Stimulated activated CD8-positive, alpha-beta memory T cell treated with anti-CD3 and anti-CD28 coated beads, Interleukin-7, amount 100 ng/mL, for 48 hours (primary cell): ENCODE data around the gene ZNF638.

Experiments
- DNase-seq, 2 donors: peaks; one replicate each; pipeline ENCODE4 v3.0.0-alpha.2; 2020; ENCODE audit warnings: low read depth in 1 of 2; ENCODE audit errors: extremely low read depth in 1 of 2

ZNF638 gene

DNA sequence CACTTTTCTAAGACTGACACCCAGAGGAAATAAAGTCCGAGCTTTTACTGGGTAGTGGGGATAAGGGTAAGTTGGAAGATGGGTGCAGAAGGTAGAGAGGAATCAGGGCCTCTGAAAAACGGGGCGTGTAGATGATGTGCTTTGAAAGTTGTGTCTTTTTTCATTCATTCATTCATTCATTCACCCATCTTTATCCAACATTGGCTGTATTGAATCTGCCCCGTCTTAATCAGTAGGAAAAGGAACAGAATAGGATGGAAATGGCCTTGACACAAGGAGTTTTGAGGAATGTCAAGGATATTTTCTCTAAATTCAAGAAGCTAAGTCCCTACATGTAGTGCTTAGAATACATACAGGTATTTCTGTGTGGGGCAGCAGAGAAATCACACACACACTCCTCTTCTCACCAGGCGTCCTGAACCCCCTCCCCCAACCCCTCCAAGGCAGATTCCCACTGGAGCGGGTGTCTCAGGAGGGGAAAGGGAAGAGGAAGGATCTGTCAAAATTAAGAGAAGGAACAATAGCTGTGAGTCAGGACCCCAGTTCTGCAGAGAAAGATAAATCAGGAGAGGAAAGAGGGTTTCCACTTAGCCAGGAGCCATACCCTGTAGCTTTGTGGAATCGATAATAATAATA, 135.7 kb downstream of the ZNF638 start:
- DNase-seq: no peak

DNA sequence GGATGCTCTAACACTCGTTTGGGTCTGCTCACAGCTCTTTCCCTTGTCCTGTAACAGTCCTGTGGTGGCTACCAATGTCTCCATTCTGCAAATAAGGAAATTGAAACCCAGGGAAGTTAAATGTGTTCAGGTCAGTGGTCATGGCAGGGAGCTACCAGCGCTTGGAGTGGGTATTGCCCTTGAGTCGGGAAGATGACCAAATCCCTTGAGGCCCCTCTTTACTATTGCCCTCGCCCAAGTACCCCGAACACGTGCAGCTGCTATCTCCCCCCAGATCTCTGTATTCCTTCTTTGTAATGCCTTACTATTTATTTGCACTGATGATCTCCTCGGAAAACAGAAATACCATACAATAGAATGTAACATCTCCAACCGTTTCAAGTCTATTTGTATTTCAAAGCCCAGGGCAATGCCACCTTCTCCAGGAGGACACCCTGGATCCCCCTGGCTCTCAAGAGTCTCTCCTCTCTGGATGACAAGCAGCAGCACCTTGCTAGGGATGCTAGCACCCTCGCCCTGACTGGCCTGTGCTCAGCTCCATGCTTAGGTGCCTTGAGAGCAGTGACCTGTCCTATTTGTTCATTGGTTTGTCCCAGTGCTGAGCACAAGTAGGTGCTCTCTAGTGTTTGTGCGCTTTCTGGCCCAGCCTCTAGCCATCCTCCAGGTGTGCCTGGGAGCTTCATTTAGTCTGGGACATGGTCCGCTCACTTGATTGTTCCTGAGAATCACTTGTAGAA, 136.9 kb downstream of the ZNF638 start:
- DNase-seq: no peak

DNA sequence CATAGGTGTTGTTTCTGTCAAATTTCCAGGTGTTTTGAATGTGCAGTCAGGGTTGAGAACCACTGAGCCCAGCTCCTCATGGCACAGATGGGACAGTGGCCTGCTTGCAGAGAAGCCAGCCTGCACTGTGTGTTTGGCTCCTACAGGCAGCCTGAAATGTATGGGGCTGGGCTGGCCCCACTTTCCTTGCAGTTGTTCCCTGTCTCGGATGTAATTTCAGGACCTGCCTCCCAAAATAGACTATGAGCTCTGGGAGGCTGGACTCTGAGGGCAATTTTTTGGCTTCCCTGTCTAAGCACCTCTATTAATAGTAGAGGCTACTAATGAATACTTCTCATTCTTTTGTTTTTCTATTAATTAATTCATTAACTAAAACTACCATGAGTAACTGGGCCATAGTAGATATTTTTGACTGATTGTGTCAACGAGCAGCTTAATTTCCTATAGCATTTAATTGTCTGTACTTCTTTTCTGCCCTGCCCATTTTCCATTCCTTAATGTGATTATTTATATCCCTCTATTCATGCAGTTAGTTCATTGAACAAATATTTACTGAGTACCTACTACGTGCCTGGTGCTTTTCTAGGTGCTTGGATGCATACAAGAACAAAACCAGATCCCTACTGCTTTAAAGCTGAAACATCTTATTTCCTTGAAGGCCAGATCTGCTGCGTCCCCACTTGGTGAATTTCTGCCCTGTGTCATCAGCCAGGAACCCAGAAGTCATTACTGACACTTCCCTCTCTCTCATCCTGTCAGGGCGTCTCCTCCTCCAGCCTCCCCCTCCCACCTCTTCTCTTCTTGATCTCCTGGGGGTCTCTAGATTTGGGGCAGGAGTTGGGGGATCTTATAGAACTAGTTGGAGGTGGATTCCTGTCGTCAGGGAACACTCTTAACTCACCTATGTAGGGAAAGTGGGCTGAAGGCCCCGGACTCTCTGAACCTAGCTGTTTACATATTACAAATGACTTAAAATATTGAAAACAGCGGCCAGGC, 138.1 kb downstream of the ZNF638 start:
- DNase-seq: no peak

DNA sequence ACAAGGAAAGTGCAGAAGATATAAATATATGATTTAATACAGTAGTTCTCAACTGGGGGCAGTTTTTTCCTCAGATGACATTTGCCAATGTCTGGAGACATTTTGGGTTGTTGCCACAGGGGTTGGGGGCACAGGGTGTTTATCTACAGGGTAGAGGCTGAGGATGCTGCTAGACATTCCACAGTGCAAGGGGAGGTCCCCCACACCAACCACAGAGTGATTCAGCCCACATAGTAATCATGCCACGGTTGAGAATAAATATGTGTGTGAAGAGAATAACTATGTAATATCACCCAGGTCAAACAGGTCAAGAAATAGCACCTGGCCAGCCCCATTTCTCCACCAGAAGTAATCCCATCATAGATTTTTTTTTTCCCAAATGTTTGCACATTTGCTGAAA, 139.7 kb downstream of the ZNF638 start:
- no peak for DNase-seq

DNA sequence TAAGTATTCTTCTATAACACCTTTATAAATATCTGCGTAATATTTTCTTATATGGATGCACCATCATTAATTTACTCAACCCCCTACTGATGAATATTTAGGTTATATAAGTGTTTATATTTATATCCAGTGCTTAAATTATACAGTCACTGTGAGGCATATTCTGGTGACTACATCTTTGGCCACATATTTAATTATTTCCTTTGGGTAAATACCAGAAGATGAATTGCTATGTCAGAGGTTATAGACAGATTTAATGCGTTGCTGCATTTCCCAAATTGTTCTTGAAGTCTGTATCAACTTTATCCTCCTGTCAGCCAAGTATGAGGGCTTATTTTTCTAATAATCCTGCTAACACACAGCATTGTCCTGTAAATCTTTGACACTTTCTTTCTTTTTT, 140.4 kb downstream of the ZNF638 start:
- DNase-seq: no peak

DNA sequence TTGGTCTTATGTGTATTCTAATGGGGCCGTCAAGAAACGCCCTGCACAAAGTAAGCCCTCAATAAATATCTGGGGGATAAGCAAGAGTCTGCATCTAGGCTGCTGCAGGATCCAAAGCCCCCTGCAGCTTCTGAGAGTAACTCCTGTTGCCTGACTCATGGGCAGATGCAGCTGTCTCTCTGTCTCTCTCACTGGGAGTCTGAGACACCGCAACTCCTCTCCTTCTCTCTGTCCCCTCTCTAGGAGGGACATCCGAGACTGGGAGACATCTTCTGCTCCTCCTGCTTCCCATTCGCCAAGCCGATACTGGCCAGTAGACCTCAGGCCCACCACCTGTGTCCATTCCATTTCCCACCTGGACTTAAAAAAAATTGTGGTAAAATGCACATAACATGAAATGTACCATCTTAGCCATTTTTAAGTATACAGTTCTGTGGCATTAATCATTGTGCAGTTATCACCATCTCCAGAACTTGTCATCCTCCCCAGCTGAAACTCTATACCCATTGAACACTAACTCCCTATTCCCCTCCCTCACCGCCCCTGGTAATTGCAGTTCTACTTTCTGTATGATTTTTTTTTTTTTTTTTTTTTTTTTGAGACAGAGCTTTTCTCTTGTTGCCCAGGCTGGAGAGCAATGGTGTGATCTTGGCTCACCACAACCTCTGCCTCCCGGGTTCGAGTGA, 141.9 kb downstream of the ZNF638 start:
- DNase-seq: no peak

DNA sequence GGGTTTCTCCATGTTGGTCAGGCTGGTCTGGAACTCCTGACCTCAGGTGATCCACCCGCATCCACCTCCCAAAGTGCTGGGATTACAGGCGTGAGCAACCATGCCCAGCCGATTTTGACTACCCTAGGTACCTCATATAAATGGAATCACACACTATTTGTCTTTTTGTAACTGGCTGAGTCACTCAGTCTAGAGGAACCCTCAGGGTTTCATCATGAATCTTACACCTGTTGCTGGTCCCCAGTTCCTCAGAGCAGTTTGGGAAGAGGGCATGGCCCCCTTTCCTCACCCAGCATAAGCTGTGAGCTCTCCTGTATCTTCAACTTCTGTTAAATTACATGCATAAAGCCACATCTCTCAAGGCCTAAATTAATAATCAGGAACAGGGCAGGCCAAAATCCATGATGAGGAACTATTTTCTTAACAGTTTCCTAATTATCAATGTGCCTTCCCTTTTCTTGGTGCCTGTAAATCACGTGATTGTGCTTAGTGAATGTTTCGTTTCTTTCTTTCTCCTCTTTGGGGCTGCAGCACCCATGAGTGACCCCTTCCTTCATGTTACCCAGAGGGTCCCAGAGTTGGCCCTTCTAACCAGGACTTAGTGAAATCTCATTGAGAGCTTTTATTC, 142.6 kb downstream of the ZNF638 start:
- DNase-seq: no peak

DNA sequence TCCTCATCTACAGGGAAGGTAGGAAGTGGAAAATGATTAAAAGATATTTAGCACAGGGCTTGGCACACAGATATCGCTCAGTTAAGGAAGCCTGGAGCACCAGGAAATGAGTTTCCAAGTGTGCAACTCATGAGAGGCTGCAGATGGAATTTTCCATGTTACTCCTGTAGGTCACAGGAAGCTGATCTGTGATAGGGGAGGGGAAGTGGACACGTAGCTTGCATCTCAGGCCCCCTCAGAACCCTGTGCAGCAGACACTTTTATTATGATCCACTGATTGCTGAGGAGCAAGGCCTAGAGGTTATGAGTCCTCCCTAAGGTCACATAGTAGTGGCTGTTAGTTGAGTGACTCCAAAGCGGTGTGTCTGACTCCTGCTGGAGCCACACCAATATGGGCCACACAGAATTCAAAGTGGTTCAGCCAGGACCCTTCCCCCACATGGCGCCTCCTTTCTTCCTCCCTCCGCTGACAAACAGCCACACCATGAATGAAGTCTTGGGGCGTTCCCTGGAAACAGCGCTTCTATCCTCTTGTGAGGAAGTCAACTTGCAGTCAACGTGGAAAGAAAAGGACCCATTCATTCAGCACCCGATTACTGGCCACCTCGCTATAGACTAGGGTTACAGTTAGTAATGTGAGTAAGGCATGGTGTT, 143.3 kb downstream of the ZNF638 start:
- no peak for DNase-seq

DNA sequence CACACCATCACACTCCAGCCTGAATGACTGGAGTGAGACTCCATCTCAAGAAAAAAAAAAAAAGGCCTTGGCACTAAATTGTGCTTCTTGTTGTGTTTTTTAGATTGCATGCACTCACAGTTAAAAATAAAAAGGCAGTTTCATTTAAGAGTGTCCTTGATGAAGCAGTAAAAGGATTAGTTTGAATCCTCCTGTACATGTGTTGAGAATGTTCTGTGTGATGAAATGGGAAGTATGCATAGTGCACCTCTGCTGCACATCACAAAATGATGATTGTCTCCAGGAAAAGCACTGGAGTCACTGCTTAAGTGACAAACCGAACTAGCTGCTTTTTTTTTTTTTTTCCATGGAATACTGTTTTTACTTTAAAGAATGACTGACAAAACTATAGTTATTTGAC, 144.9 kb downstream of the ZNF638 start:
- no peak for DNase-seq

DNA sequence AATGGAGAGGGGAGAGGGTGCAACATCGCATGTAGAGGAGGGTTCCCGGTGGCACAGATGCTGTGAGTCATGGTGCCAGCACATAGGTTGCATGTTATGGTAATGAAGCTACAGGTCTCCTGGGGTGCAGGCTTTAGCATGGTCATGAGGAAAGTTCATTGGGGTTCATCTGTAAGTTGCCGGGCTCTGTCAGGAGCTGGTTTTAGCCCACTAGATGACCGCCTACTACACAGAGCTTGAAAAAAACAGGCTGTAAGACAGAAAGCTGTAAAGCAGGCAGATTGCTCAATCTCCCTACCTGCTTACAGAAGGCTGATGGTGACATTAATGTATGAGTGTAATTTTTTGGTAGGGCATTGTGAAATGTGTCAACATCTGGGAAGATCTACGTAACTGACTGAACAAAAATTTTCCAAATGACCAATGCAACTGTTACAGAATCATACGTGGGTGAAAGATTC, 145.7 kb downstream of the ZNF638 start:
- no peak for DNase-seq

DNA sequence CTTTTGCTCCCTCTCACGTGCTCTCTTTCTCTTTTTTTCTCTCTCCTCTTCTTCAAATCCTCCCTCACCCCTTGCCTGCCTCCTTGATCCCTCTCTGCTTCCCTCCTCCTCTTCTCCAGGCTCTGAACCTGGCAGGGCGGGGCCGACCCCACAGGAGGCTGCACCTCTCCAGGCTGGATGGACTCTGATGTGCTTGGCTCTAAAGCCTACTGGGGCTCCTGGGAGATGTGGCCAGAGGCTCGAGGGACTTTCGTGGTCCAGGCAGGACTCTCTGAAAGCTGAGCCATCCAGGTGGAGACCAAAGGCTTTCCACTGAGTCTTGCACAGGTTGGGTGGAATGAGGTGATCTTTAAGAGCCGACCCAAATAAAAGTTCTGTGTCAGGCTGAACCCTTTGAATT, 147.2 kb downstream of the ZNF638 start:
- DNase-seq: no peak

DNA sequence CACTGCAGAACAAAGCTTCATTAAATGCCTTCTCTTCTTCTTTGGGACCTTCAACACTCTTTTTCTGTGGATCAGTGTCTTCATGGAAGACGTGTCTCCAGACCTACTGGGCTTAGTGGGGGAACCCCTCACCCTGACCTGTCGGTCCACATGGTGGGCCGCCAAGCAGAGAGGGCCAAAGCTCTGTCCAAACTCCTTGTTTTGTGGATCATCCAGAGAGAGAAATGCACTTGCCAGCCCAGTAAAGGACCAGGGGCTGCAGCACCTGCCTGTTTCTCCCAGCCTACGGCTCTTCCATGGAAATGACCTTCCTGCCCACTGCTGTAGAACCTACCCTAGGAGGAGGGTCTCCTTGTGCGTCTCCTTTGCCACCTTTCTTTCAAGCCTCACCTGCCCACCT, 147.7 kb downstream of the ZNF638 start:
- DNase-seq: no peak

DNA sequence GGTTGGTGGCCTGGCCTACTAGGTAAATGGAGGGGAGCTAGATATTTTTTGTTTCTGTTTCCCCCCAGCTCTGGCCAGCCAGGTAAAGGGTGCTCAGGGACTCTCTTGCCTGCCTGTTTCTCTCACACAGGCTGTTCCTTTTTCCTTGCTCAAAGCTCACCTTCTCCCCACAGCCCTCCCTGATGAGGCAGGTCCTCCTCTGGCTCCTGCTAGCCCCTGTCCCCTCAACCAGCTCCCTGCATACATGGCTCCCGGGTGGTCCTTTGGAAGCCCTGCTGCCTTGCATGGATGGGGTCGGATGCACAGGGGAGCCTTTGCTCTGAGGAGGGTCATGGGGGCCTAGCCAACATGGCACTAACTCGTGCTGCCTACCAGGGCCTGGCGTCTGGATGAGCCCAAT, 149.5 kb downstream of the ZNF638 start:
- DNase-seq: no peak

DNA sequence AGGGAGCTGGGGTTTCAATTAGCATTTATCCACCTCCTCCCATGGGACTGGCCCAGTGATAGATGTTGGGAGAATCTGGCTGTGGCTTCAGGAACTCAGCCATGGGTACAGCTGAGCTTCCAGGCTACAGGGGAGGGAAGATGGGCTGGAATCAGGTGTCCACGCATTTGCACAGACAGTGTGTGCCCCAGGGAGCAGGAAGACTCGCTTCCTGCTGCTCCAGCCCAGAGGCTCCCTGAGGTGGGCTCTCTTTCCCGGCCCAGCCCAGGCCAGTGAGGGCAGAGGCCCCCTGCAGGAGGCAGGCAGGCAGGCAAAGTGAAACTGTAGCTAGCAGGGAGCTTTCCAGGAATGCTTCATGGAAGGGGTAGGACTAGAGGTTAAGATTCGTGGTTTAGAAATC, 150.5 kb downstream of the ZNF638 start:
- no peak for DNase-seq

DNA sequence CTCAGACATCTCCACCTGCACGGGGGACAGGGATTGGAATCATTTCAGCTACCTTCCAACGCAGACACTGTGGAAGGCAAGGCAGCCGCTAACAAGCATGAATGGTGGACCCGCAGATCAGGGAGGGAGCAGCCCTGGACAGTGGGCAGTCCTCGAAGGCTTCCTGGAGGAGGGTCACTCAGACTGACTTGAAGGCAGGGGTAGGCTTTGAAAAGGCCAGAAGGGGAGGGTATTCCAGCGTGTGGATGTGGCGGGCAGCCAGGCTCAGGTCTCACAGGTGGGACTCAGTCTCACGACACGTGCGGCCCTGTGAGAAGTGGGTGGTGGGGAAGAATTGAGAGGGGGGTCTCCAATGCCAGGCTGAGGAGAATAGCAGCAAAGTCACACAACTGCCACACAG, 151.7 kb downstream of the ZNF638 start:
- DNase-seq: no peak

DNA sequence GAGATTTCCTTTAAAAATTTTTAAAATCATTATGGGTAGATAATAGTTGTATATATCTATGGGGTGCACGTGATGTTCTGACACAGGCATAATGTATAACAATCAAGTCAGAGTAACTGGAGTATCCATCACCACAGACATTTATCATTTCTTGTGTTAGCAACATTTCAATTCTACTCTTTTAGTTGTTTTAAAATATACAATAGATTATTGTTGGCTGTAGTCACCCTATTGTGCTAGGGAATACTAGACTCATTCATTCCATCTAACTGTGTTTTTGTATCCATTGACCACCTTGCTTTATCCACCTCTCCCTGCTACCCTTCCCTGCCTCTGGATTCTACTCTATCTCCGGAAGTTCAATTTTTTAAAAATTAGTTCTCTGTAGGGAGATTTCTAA, 152.8 kb downstream of the ZNF638 start:
- no peak for DNase-seq
